K562 (cell line): ENCODE results near the gene DPP3. TPM values are rescaled to one million over a fixed set of nuclear protein-coding genes. Genes with fewer than 3 reads are reported as not detected.

ENCODE experiments used
- CHCHD3 ChIP-seq: fragments of 250-450 bp; sonication (Bioruptor Pico); IDR thresholded peaks from 2 replicates; pipeline ENCODE4 v2.1.2; 2022; ENCODE audit warnings: mild to moderate bottlenecking
- CXXC5 ChIP-seq: fragments of 250-450 bp; sonication (Bioruptor Pico); IDR thresholded peaks from 2 replicates; pipeline ENCODE4 v1.8.0; 2022; ENCODE audit warnings: inconsistent platforms, mild to moderate bottlenecking, moderate library complexity
- GTF2E2 ChIP-seq: fragments of 200-800 bp; sonication (Bioruptor generic); IDR thresholded peaks from 2 replicates; pipeline ENCODE4 v1.6.1; 2016; ENCODE audit warnings: missing genetic modification characterization, missing compliant biosample characterization
- KHSRP ChIP-seq: fragments of 450-650 bp; IDR thresholded peaks from 2 replicates; pipeline ENCODE4 v1.6.1; 2017
- L3MBTL2 ChIP-seq: fragments of 450-650 bp; IDR thresholded peaks from 2 replicates; pipeline ENCODE4 v1.6.1; 2016; ENCODE audit warnings: mild to moderate bottlenecking, moderate library complexity
- PHF8 ChIP-seq: fragments of 200-600 bp; sonication (generic); IDR thresholded peaks from 2 replicates; pipeline ENCODE4 v1.6.1; 2012; ENCODE audit warnings: mixed run types, mild to moderate bottlenecking, inconsistent platforms, low read length, moderate library complexity, borderline replicate concordance
- POU5F1 ChIP-seq: fragments of 150-350 bp; IDR thresholded peaks from 2 replicates; pipeline ENCODE4 v1.6.1; 2014; ENCODE audit warnings: borderline replicate concordance, low read length, low read depth, mild to moderate bottlenecking; ENCODE audit not compliant: partially characterized antibody
- PREB ChIP-seq: sonication (generic); formaldehyde crosslinking; IDR thresholded peaks from 2 replicates; pipeline ENCODE4 v1.8.1; 2023; ENCODE audit warnings: mild to moderate bottlenecking, missing genetic modification reagents
- YY1 ChIP-seq, 3 experiments: IDR thresholded peaks; 2 replicates each; pipeline ENCODE4 v1.6.1; 2011; ENCODE audit warnings: low read length in 2 of 3, mild to moderate bottlenecking in 2 of 3, moderate library complexity in 2 of 3, borderline replicate concordance in 1 of 3, control low read depth in 1 of 3, low read depth in 1 of 3; ENCODE audit not compliant: insufficient read depth in 3 of 3, insufficient replicate concordance in 2 of 3, control insufficient read depth in 1 of 3, insufficient read length in 1 of 3; ENCODE audit errors: extremely low read depth in 1 of 3
- ZBTB17 ChIP-seq: fragments of 450-650 bp; formaldehyde crosslinking; IDR thresholded peaks from 2 replicates; pipeline ENCODE4 v1.4.0; 2020; ENCODE audit warnings: mild to moderate bottlenecking
- ZBTB40 ChIP-seq, 2 experiments: fragments of 450-650 bp in 1 of 2; sonication (generic) in 1 of 2; formaldehyde crosslinking in 1 of 2; IDR thresholded peaks; 2 replicates each; pipeline versions ENCODE4 v1.7.1 to v1.9.0; 2016 to 2022; ENCODE audit warnings: inconsistent platforms in 1 of 2, mild to moderate bottlenecking in 1 of 2, missing genetic modification reagents in 1 of 2
- ZNF785 ChIP-seq: fragments of 250-450 bp; sonication (Bioruptor Pico); IDR thresholded peaks from 2 replicates; pipeline ENCODE4 v1.4.0; 2020; ENCODE audit warnings: mild to moderate bottlenecking
- polyA plus RNA-seq, 8 experiments: library from polyadenylated mRNA; depleted of rRNA in 4 of 8; stranded (reverse) in 5 of 8; unstranded in 3 of 8; fragments of >200 nt; fragmentation: Nextera tagmentation in 2 of 8; fragmentation: Illumina TruSeq in 1 of 8; extraction: Ambion mirVana in 2 of 8; extraction: Trizol in 1 of 8; gene quantifications; 2 replicates each; pipeline versions ENCODE4 v1.2.1 to v1.2.3, GENCODE V29; 2011 to 2014; ENCODE audit warnings: inconsistent platforms in 1 of 8, missing spikeins in 1 of 8
- total RNA-seq, 7 experiments: library from RNA; depleted of rRNA in 6 of 7; stranded (reverse); fragments of >200 nt in 6 of 7; fragmentation: Illumina TruSeq in 2 of 7; extraction: Trizol in 2 of 7; gene quantifications; 2 replicates each; pipeline versions ENCODE4 v1.2.1 to v1.2.3, GENCODE V29; 2011 to 2021; ENCODE audit warnings: low replicate concordance in 1 of 7

The DPP3 gene
- total and polyA plus RNA-seq, 9 of the 15 experiments (the other 6 are each of a cell fraction or from before 2014, with no cell fraction given), result 3.7 to 69.2 (median 43.3) TPM

GRCh38 chr11:66467034-66467659 lies 13.1 kb upstream of the DPP3 start (continued):
- peak; percentile 41; the same call in 1 of the 2 replicates for TF ChIP-seq ZBTB40 (IDR thresholded peaks at IDR 0.05)
- no peak for TF ChIP-seq ZBTB40 (CRISPR knock-in tag; IDR thresholded peaks at IDR 0.05)
- TF ChIP-seq GTF2E2 (tag), result no peak
- TF ChIP-seq CHCHD3 (CRISPR knock-in tag), result no peak
- no peak for TF ChIP-seq PREB
- peak; percentile 4; the same call in 1 of the 2 replicates for TF ChIP-seq PHF8
- TF ChIP-seq KHSRP, result no peak
- no peak for TF ChIP-seq ZBTB17 (CRISPR knock-in tag)
- TF ChIP-seq CXXC5 (CRISPR knock-in tag), result peak; percentile 57
- TF ChIP-seq YY1 (IDR thresholded peaks at IDR 0.05; ENCODE audit: borderline replicate concordance in 1 of 3, control insufficient read depth in 1 of 3, extremely low read depth in 1 of 3, insufficient read depth in 3 of 3, insufficient read length in 1 of 3, insufficient replicate concordance in 2 of 3, low read depth in 1 of 3, low read length in 2 of 3), result no peak
- no peak for TF ChIP-seq L3MBTL2
- TF ChIP-seq ZNF785 (CRISPR knock-in tag), result no peak
- TF ChIP-seq POU5F1, result no peak
